Germinal center (tissue), 1 donor: ENCODE data around the gene RHOV.
"Not testable (repeated sequence)": the region's sequence is repeated elsewhere in the genome, so short reads cannot be mapped to it uniquely, and the experiment has no call there.

Source experiments
- DNase-seq: peaks from one replicate; pipeline ENCODE4 v3.0.0; 2012; ENCODE audit warnings: mixed read lengths, low spot score

RHOV gene

DNA sequence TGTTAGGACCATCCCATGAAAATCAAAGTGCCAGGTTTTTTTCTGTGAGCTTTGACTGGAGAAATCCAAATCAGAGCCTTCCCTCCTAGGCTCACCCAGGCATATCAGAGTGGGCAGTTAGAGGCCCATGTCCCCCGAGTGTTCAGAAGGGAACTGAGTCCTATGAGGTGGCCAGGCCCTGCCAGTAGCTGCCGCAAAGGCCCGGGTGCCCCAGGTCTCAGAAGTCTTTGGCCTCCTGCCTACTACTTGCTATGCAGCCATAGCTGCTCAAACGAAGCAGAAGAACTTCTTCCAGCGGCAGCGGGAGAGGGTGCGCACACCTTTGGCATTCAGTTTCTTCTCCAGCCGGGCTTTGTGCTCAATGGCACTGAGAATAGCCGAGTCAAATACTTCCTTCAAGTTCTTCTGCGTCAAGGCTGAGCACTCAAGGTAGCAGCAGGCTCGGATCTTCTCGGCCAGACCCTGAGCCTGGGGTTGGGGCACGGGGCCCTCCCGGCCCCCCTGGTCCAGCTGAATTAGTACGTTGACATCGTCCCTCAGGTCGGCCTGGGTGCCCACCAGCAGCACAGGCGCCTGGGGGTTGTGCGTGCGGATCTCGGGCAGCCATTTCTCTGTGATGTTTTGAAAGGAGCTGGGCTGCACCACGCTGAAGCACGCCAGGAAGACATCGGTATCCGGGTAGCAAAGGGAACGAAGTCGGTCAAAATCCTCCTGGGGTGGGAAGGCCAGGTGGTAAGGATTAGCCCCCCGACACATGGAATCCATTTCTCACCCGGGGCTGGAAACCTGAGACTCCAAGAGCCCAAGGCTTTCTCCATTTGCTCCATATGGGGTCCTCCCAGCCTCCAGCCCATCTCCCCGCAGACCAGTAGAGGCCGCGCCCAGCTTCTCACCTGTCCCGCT is 992 bp downstream of the RHOV start:
- no peak for DNase-seq

DNA sequence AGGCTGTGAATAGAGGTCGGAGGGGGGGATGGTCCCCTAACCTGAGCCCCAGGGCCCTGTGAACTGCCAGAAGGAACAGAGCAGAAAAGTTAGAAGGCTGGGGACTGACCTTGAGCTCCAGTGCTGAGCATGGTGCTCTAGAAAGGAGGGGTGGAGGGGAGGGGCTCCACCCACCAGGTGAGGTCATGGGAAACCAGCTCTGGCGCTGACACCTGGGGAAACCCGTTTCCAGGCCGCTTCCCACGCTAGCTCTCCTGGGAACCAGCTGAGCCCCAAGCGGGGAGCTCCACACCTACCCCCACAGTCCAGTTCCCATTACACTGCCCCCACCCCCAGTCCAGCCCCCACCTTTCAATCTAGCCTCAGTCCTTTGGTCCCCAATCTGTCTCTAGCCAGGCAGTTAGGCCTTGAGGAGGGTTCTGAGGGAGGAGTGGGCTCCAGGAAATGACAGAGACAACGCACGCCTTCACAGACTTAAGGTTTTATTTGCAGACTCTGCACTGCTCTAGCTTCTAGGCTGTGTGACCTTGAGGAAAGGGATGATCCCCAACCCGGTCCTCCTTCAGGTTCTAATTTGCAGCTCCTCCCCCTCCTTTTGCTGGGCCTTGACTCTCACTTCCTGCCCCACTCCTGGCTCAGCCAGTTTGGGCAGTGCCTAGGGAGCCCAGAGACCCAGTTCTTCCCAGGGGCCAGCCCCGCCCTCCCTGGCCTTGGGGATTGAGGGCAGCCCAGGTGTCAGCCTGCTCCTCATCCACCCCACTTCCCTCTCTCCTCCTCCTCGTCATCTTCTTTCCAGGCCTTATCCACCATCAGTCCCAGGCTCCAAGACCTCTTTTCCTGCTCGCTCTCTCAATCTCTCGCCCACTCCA is 2.1 kb downstream of the RHOV start:
- peak; percentile 36 for DNase-seq

DNA sequence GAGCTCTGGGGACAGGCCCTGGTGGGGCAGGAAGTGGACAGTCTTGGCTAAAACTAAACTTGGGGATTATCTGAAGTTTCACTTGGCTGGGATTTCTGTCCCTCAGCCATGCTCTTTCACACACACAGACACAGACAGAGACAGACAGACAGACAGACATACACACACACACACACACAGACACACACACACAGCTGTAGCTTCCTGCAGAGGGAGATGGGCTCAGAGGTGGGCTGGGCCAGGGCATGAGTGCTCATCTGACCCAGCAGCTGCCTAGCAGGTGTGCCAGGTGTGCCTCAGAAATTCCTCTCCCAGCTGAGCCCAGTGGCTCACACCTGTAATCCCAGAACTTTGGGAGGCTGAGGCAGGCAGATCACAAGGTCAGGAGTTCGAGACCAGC is 3.3 kb downstream of the RHOV start:
- DNase-seq, result no peak

DNA sequence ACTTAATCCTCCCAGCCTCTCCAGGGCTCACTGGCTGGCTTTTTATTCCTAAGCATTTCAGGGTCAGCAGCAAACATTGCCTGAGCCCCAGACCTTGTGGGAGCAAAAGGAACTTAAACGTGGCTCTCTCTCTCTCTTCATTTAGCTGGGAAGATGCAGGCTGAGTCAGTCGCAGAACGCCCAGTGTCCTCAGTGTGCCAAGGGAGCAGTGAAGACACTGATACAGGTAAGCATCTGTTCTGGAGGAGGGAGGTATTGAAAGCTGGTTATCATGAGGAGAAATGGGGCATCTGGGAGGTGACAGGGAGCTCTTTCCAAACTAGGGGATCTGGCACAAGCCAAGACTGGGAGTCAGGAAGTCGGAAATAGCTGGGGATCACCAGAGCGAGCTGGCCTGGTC is 4.3 kb downstream of the RHOV start:
- DNase-seq, result no peak

DNA sequence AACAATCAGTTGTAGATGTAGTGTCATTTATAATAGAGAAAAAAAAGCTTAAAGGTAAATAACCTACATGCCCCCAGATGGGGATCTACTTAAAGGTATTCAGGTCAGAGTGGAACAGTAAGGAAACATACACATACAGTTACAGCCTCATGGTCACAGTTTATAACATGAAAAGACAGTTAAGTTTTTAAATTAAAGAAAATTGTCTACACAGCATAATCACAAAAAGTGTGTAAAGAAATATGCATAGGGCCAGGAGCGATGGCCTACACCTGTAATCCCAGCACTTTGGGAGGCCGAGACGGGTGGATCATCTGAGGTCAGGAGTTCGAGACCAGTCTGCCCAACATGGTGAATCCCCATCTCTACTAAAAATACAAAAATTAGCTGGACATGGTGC is 6.8 kb downstream of the RHOV start:
- no peak for DNase-seq

DNA sequence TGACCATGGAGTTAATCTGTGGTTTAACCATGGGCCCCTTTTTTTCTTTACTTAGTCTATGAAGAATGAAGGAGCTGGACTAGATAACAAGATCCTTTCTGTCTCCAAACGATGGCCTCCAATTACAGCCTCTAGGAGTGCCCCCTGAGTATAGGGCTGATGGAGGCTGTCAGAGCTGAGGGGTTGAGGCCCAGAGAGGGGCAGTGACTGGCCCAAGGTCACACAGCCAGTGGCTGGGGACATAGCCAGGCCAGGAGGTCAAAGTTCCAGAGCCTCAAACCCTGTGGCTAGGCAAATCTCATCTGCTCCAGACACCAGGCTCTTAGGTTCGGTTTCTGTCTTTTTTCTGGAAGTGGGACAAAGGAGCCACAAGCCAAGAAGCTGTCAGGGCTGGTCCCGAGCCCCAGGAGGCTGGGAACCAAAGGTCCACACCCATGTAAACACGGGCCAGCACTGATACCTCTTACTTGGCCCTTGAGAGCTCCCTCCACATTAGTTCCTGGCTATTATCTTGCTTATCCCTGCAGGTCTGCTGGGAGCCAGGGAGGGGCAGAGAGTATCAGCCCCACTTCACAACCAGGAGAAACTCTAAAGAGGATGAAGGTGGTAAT is 10.3 kb downstream of the RHOV start:
- DNase-seq, result no peak

DNA sequence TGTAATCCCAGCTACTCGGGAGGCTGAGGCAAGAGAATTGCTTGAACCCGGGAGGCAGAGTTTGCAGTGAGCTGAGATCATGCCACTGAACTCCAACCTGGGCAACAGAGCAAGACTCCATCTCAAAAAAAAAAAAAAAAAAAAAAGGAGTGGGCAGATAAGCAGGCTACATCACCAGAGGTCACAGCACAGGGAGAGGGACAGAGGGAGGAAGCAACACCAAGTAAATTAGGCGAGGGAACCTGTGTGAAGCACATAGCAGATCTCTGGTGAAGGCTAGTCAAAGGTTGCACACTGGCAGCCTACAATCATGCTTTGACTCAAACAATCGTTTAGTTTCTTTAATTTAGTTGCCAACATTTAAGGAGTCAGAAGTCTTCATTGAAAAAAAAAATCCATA is 12.9 kb downstream of the RHOV start:
- not testable (repeated sequence) for DNase-seq

DNA sequence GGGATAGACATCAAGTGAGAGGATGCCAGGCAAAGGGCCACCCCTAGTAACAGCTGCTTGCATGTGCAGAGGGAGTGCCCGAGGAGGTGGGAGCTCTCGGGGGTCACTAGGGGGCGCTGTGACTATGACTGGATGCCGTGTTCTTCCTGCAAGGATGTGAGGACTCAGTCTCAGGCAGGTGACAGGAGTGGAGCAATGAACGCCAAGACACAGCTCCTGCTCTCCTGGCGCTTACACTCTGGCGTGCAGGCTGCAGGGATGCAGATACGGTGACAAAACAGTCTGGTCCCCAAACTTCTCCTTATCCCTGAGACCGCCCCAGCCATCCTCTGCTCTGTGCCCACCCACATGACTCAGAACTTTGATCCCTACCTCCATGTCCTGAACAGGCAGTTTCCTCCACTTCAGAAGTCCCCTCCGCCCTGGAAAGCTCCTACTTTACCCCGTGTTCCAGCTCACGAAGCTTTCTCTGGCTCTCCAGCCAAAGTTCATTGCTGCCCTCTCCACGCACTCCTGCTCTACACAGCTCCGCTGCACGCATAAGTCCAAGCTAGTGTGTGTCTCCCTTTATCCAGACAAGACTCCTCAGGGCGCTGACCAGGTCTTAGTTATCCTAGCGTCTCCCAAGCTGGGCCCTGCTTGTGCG is 14.7 kb downstream of the RHOV start:
- DNase-seq, result peak; percentile 86

DNA sequence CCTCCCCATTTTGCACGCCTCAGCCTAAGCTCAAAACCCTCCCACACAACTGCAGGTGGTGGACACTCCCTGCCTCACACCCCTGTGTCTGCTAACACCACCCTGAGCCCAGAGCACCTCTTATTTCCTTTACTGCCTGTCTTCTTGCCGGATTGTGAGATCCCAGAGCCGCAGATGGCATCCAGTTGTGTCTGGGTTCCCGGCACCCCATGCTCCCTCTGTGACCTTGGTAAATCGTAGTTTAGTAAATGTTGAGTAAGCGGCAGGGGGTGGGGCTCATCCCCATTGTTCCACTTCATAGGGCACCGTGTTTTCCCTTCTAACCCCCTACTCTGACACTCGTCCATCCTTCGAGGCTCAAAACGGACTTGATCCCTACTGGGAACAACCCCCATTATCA is 15.3 kb downstream of the RHOV start:
- DNase-seq, result no peak

DNA sequence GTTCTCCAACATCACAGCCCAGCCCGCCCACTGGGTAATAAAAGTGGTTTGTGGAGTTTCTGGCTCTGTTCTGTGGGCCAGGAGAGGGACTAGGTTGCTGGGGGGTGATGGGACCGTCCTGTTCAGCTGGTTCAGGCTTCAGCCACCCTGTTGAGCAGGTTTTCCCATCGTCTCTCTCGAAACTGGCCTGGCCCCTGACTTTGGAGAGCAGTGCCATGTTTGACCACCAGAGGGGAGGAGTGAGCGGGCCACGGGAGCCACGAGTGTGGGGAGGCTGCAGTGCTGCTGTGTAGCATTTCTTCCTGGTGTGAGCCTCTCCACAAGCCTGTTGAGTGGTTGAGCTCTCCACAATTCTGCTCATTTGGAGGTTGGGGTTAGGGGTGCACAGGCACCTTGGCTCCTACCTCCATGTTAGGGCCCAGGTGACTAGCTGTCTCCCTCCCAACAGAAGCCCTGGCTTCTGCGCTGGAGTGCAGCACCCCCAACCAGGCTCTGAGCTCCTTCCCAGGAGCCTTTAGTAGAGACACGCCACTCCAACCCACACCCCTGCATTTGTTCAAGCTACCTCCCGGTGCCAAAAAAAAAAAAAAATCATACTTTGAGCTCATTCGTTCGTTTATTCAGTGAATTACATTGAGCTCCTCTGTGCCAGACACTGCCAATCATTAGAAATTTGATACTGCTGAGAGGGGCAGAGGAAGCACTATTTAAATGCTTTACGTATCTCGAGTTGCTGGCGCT is 16.3 kb downstream of the RHOV start:
- peak; percentile 89 for DNase-seq

DNA sequence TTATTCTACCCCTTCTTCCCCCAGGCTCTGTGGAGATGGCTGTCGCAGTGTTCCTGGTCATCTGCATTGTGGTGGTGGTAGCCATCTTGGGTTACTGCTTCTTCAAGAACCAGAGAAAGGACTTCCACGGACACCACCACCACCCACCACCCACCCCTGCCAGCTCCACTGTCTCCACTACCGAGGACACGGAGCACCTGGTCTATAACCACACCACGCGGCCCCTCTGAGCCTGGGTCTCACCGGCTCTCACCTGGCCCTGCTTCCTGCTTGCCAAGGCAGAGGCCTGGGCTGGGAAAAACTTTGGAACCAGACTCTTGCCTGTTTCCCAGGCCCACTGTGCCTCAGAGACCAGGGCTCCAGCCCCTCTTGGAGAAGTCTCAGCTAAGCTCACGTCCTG is 17.3 kb downstream of the RHOV start:
- DNase-seq, result no peak

DNA sequence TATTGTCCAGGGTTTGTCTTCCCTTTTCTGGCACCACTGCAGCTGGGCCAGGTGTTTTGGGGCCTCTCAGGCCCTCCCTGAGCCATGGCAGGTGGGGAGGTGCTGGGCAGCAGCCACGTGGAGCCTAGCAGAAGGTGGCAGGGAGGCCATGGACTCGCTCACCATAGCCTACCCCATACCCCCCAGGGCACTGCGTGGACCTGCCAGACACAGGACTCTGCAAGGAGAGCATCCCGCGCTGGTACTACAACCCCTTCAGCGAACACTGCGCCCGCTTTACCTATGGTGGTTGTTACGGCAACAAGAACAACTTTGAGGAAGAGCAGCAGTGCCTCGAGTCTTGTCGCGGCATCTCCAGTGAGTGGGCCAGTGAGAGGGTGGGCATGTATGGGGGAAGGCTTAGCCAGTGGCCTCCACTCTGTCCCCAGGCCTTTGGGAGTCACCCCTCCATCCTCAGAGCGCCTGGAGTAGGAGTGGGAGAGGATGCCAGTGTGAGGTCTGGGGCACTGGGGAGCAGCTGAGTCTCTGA is 18.3 kb downstream of the RHOV start:
- no peak for DNase-seq

DNA sequence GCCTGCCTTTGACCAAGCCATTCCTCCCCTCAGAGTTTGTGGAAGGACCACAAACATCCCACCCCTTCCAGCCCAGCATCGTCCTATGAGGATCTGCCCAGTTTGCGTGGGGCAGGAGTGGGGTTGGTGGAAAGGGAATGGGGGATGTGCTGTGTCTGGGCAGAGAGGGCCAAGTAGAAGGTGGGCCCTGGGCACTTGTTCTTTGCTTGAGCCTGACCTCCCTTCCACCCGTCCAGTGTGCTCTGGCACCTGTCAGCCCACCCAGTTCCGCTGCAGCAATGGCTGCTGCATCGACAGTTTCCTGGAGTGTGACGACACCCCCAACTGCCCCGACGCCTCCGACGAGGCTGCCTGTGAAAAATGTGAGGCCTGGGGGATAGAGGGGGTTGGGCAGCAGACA is 19.9 kb downstream of the RHOV start:
- no peak for DNase-seq

DNA sequence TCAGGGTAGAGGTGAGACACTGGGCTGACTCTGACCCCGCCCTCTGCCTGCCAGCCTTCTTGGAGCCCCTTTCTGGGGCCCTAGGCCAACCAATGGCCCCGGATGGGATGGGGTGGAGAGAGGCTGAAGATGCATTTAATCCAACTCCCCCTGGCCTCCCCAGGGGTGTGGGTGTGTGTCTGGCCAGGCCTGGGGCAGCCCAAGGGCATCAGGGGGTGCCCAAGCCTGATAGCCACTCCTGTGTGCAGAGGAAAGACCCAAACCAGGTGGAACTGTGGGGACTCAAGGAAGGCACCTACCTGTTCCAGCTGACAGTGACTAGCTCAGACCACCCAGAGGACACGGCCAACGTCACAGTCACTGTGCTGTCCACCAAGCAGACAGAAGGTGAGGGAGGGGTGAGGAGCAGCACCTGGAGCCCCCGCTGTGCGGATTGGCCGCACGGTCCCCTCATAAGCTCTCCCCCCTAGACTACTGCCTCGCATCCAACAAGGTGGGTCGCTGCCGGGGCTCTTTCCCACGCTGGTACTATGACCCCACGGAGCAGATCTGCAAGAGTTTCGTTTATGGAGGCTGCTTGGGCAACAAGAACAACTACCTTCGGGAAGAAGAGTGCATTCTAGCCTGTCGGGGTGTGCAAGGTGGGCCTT is 20.7 kb downstream of the RHOV start:
- no peak for DNase-seq

DNA sequence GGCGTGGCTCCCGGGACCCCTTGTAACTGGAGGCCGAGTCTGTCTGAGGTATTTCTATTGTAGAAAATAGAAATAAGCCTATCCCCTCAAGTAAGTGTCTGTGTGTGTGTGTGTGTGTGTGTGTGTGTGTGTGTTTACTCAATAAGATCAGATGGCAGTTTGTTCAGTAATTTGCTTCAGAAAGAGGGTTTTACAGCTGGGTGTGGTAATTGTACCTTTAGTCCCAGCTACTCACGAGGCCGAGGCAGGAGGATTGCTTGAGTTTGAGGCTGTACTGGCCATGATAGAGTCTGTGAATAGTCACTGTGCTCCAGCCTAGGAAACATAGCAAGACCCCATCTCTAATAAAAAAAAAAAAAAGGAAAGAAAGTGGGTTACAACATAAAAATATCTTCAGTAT is 21.5 kb downstream of the RHOV start:
- no peak for DNase-seq

DNA sequence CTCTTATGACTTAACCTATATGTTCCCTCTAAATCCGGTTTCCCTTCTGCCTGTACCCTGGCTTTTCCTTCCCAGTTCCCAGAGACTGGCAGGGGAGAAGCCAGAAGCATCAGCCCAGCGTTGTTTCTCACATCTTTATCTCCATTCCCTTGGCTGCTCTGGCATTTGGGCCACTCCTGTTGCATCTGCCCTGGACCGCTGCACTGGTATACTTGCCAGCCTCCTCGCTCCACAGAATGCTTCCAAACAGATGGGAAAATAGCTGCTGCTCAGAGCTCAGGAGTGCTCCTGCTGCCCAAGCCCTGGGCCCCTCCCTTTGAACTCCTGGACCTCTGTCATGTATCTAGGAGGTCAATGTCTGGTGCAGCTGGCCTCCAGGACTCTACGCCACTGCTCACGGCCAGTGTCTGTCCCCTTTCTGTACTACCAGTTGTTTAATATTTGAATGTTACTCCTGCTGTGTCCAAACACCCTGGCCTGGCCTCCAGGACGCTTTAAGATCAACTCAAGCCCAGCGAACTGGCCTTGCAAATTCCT is 23.4 kb downstream of the RHOV start:
- no peak for DNase-seq

DNA sequence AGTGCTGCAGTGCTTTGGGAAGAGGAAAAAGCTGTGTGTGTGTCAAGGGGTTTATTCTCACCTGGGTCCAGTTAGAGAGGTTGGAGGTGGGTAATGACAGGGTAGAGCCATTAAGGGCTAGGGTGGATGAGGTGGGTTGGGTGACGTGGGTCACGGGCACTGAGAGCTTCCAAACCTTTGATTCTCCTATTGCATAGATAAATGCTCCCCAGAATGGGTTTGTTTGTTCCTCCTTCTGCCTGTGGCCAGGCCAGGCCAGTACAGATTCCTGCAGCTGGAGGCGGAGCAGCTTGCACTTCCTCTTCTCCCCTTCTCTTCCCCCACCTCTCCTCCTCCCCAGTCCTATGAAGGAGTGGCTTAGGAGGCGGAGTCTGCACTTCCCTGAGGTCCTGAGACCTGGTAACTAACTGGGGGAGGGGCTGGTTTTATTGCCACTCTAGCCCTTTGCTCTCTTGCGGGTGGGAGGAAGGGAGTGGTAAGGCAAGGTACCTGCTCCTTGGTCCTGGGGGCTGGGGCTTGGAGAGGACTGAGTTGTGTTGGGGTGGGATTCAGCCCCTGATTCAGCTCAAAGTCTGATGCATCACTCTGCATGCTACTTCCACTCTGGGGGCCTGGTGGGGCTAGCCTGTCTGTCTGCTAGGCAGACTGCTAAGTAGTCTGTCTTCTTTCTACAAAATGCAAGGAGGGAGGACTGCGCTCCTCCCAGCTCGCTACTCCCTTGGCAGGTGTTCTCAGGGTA is 26.6 kb downstream of the RHOV start:
- peak; percentile 55 for DNase-seq

DNA sequence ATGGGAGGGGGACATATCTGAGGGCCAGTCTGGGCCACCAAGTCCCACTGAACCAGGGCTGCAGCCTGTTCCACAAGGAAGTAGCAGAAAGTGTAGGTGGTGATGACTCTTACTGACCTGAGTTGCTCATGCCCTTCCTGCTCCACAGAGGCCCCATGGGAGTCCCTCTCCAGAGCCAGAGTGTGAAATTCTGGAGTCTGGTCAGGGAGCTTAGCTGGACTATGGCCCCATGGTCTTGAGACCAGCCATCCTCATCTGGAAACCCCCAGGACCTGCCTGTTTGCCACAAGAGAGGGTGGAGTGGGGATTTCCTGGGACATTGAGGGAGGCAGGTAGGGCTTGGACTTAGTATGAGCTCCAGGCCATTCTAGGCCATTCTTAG is 27.2 kb downstream of the RHOV start:
- no peak for DNase-seq

DNA sequence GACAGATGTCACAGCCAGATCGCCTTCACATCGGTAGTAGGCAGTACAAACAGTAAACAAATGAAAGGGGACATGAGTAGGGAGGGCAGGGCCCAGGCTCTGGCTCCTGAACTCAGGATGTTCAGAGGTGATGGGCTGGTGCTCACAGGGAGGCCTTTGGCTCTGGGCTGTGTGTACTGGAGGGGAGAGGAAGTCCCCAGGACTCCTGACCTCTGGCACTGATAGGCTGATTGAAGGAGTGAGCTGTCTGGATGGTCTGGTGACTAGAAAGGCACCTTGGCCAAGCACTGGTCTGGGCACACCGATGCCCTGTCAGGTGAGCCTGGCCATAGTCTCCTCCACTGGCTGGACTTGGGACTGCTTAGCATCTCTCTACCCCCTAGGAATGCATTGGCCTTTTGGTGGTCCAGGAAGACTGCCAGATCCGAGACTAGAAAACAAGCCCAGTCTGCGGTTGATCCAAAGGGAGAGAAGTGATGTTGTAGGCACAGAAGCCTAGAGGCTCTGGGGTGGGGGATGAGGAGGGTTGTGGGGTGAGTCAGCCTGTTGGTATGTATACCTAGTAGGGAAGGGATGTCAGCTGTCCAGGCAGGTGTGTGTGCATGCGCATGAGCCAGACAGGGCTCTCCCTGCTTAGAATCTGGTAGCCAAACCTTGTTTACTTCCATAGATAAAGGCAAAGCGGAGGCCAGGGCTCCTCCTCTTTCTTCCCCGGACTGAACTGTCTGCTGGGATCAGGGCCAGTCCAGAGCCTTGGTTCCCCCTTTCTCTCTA is 28.3 kb downstream of the RHOV start:
- no peak for DNase-seq
